HCT116 (cell line): ENCODE measurements around the gene FASN. TPM values are rescaled to one million over a fixed set of nuclear protein-coding genes. Genes with fewer than 3 reads are reported as not detected.

Experiments
- ATAC-seq: fragments of 200-7000 bp; cut with Tn5 transposase; 2 replicates; pipeline ENCODE4 v1.9.1; 2020; ENCODE audit warnings: mild to moderate bottlenecking, moderate library complexity
- BruUV-seq: library from RNA; stranded (reverse); fragments of 400-500 nt; replicated peaks from 2 replicates; lab custom pipeline; 2021; lab: Mats Ljungman, UMichigan
- CTCF ChIA-PET: fragments of 300-600 bp; sonication (Branson Sonifier 250); formaldehyde crosslinking; loops from one replicate; lab custom pipeline; 2021; ENCODE audit warnings: antibody characterized with exemption; lab: Charles Lee
- POLR2A ChIA-PET: fragments of 300-600, 350-600 bp; sonication (Branson Sonifier 250); formaldehyde crosslinking; loops from one replicate; lab custom pipeline; 2021; ENCODE audit warnings: antibody characterized with exemption; lab: Charles Lee
- RAD21 ChIA-PET, 2 experiments: fragments of 300-600 bp; sonication (Branson Sonifier 250); formaldehyde crosslinking; loops; one replicate each; lab custom pipeline; 2023; ENCODE audit warnings: low total read pairs in 2 of 2; ENCODE audit not compliant: uncharacterized antibody in 2 of 2, unreplicated experiment in 2 of 2, low non-redundant PET in 1 of 2; lab: Charles Lee
- DNase-seq: peaks from one replicate; pipeline ENCODE4 v3.0.0-alpha.2; 2010; ENCODE audit warnings: low read depth, low spot score
- H2AFZ ChIP-seq: fragments of 200-600 bp; shearing (Covaris generic), sonication (generic); 2 replicates; pipeline ENCODE4 v1.6.1; 2017; ENCODE audit warnings: low read depth, mixed run types, mixed read lengths, antibody characterized with exemption, low read length; ENCODE audit not compliant: poor library complexity, severe bottlenecking
- H3K27ac ChIP-seq: 2 replicates; pipeline ENCODE4 v1.5.1; 2012; ENCODE audit warnings: low read depth, low read length
- H3K27me3 ChIP-seq: fragments of 200-600 bp; sonication (generic); 2 replicates; pipeline ENCODE4 v1.6.1; 2016; ENCODE audit warnings: mixed run types, low read length, mixed read lengths; ENCODE audit not compliant: insufficient read depth
- H3K36me3 ChIP-seq, 2 experiments: fragments of 200-500 bp in 1 of 2; fragments of 200-600 bp in 1 of 2; sonication (Bioruptor generic) in 1 of 2; sonication (generic) in 1 of 2; 2 replicates each; pipeline versions ENCODE4 v1.5.1 to v1.6.1; 2014 to 2016; ENCODE audit warnings: low read length in 2 of 2, inconsistent platforms in 1 of 2, mixed read lengths in 1 of 2, mixed run types in 1 of 2; ENCODE audit not compliant: insufficient read depth in 2 of 2, control insufficient read depth in 1 of 2
- H3K4me1 ChIP-seq, 2 experiments: fragments of 200-600 bp in 1 of 2; sonication (generic) in 1 of 2; 2 replicates each; pipeline versions ENCODE4 v1.5.1 to v1.6.1; 2012 to 2017; ENCODE audit warnings: low read length in 2 of 2, inconsistent platforms in 1 of 2, mild to moderate bottlenecking in 1 of 2, mixed read lengths in 1 of 2, mixed run types in 1 of 2, moderate library complexity in 1 of 2; ENCODE audit not compliant: insufficient read depth in 2 of 2, control insufficient read depth in 1 of 2
- H3K4me2 ChIP-seq: fragments of 200-600 bp; sonication (generic); 2 replicates; pipeline ENCODE4 v1.6.1; 2017; ENCODE audit warnings: mixed run types, low read length, mixed read lengths
- H3K4me3 ChIP-seq, 2 experiments: fragments of 200-600 bp in 1 of 2; sonication (generic) in 1 of 2; replicated peaks in 1 of 2; 2 replicates each; pipeline ENCODE4 v1.5.1; 2011 to 2016; ENCODE audit warnings: low read length in 2 of 2, control low read depth in 1 of 2, low read depth in 1 of 2, mild to moderate bottlenecking in 1 of 2, mixed read lengths in 1 of 2, mixed run types in 1 of 2
- H3K79me2 ChIP-seq: fragments of 200-600 bp; sonication (generic); 2 replicates; pipeline ENCODE4 v1.6.1; 2017; ENCODE audit warnings: mild to moderate bottlenecking, mixed run types, low read length, moderate library complexity, mixed read lengths; ENCODE audit not compliant: insufficient read depth
- H3K9ac ChIP-seq: fragments of 200-600 bp; sonication (generic); 2 replicates; pipeline ENCODE4 v1.6.1; 2016; ENCODE audit warnings: low read length, mixed read lengths
- H3K9me2 ChIP-seq: fragments of 200-600 bp; sonication (generic), shearing (Covaris generic); 2 replicates; pipeline ENCODE4 v1.6.1; 2017; ENCODE audit warnings: mixed run types, mild to moderate bottlenecking, moderate library complexity; ENCODE audit not compliant: insufficient read depth
- H3K9me3 ChIP-seq, 2 experiments: fragments of 200-500 bp in 1 of 2; fragments of 200-600 bp in 1 of 2; sonication (Bioruptor generic) in 1 of 2; sonication (generic) in 1 of 2; 2 replicates each; pipeline ENCODE4 v1.6.1; 2014 to 2017; ENCODE audit warnings: low read length in 2 of 2, mixed read lengths in 2 of 2, inconsistent platforms in 1 of 2, low read depth in 1 of 2, mild to moderate bottlenecking in 1 of 2, mixed run types in 1 of 2, moderate library complexity in 1 of 2; ENCODE audit not compliant: control insufficient read depth in 1 of 2, insufficient read depth in 1 of 2
- H4K20me1 ChIP-seq: fragments of 200-600 bp; sonication (generic), shearing (Covaris generic); 2 replicates; pipeline ENCODE4 v1.6.1; 2017; ENCODE audit warnings: mixed run types, mild to moderate bottlenecking, moderate library complexity; ENCODE audit not compliant: insufficient read depth
- ATF3 ChIP-seq: IDR thresholded peaks from 2 replicates; pipeline ENCODE4 v1.6.1; 2012
- CTCF ChIP-seq, 3 experiments: fragments of 200-600 bp in 1 of 3; sonication (generic) in 1 of 3; IDR thresholded peaks in 2 of 3; conservative IDR thresholded peaks in 1 of 3; 2 replicates each; pipeline ENCODE4 v1.5.1; 2012 to 2017; ENCODE audit warnings: low read depth in 2 of 3, low read length in 2 of 3, antibody characterized with exemption in 1 of 3, borderline replicate concordance in 1 of 3, control low read depth in 1 of 3, mild to moderate bottlenecking in 1 of 3, mixed read lengths in 1 of 3, mixed run types in 1 of 3, moderate library complexity in 1 of 3; ENCODE audit not compliant: insufficient read depth in 1 of 3
- EGR1 ChIP-seq: IDR thresholded peaks from 2 replicates; pipeline ENCODE4 v1.6.1; 2012; ENCODE audit warnings: low read depth
- EZH2phosphoT487 ChIP-seq: fragments of 200-600 bp; IDR thresholded peaks from 2 replicates; pipeline ENCODE4 v1.6.1; 2018; ENCODE audit warnings: antibody characterized with exemption, borderline replicate concordance
- FOSL1 ChIP-seq: IDR thresholded peaks from 2 replicates; pipeline ENCODE4 v1.6.1; 2012; ENCODE audit warnings: low read depth
- JUND ChIP-seq: IDR thresholded peaks from 2 replicates; pipeline ENCODE4 v1.6.1; 2012
- MAX ChIP-seq: IDR thresholded peaks from 2 replicates; pipeline ENCODE4 v1.6.1; 2012
- POLR2A ChIP-seq: IDR thresholded peaks from 2 replicates; pipeline ENCODE4 v1.7.0; 2011; ENCODE audit warnings: borderline replicate concordance; ENCODE audit not compliant: insufficient read depth, insufficient read length; ENCODE audit errors: extremely low read depth
- SRF ChIP-seq: IDR thresholded peaks from 2 replicates; pipeline ENCODE4 v1.6.1; 2012; ENCODE audit warnings: low read depth
- TCF7L2 ChIP-seq: IDR thresholded peaks from 2 replicates; pipeline ENCODE4 v1.7.0; 2011; ENCODE audit warnings: borderline replicate concordance, inconsistent platforms; ENCODE audit not compliant: insufficient read depth, insufficient read length; ENCODE audit errors: extremely low read depth
- ZBTB33 ChIP-seq: IDR thresholded peaks from 2 replicates; pipeline ENCODE4 v1.6.1; 2011; ENCODE audit warnings: mild to moderate bottlenecking, low read length, moderate library complexity; ENCODE audit not compliant: insufficient replicate concordance; ENCODE audit errors: extremely low read depth
- intact Hi-C: fragments of 100-400 bp; cut with micrococcal nuclease; formaldehyde crosslinking; loops from 2 replicates; pipeline ENCODE4 v1.10.0; 2022
- total RNA-seq: library from RNA; stranded (reverse); gene quantifications from one replicate; pipeline ENCODE4 v1.2.1, GENCODE V29; 2021; ENCODE audit not compliant: unreplicated experiment

The FASN gene
- total RNA-seq, 1 experiment from 2014 or later = 754 TPM

- no peak overlapping the region; the same call in 1 of the 2 replicates for H3K27ac ChIP-seq
- H3K79me2 ChIP-seq = peaks cover 36% of the 10 kb centered on the region
- H3K9ac ChIP-seq = no peak overlapping the region
- no peaks in the 10 kb centered on the region for H4K20me1 ChIP-seq
- ChIA-PET POLR2A (no interaction called here), CTCF (no interaction called here), RAD21 (interaction anchor here in 1 of 2 experiments (0.7 kb wide), 1 partner anchor 27 kb away, joined by 3 read pairs; no protein-coding TSS in a partner anchor)
- peaks cover 13 to 24% of the 10 kb centered on the region in 2 experiments; a peak in 3 of 4 replicates for H3K4me1 ChIP-seq
- peaks cover 7 to 19% of the 10 kb centered on the region in 2 experiments; a peak in 2 of 4 replicates for H3K36me3 ChIP-seq
- no peak overlapping the region for H3K4me2 ChIP-seq
- H2AFZ ChIP-seq = no peak overlapping the region
- DNase-seq (no peak), ATAC-seq (no peak)
- intact Hi-C loops = no loop called here
- no peaks in the 10 kb centered on the region for H3K9me3 ChIP-seq
- no peak overlapping the region for H3K4me3 ChIP-seq
- no peaks in the 10 kb centered on the region for H3K9me2 ChIP-seq
- no TSS peak for BruUV-seq
- no peaks in the 10 kb centered on the region for H3K27me3 ChIP-seq
- TF ChIP-seq TCF7L2 = no peak
- TF ChIP-seq SRF = no peak
- TF ChIP-seq JUND = no peak
Observed at GRCh38 chr17:82049106-82049505, 48.9 kb downstream of the FASN start.

GRCh38 chr17:82048571-82048971 lies 49.5 kb downstream of the FASN start:
- no peak overlapping the region for H3K27ac ChIP-seq
- H4K20me1 ChIP-seq = no peaks in the 10 kb centered on the region
- no peaks in the 10 kb centered on the region for H3K9me3 ChIP-seq
- peaks cover 30% of the 10 kb centered on the region for H3K79me2 ChIP-seq
- H3K4me1 ChIP-seq = peaks cover 13 to 20% of the 10 kb centered on the region in 2 experiments; a peak in 3 of 4 replicates
- no peak overlapping the region for H3K4me2 ChIP-seq
- no peaks in the 10 kb centered on the region for H3K9me2 ChIP-seq
- ChIA-PET RAD21 (interaction anchor here in 1 of 2 experiments (0.7 kb wide), 1 partner anchor 27 kb away, joined by 3 read pairs; no protein-coding TSS in a partner anchor), POLR2A (no interaction called here), CTCF (no interaction called here)
- peaks cover 7 to 19% of the 10 kb centered on the region in 2 experiments; a peak in 2 of 4 replicates for H3K36me3 ChIP-seq
- no TSS peak for BruUV-seq
- no peak overlapping the region for H2AFZ ChIP-seq
- H3K9ac ChIP-seq = no peak overlapping the region
- ATAC-seq (no peak), DNase-seq (no peak)
- H3K27me3 ChIP-seq = no peaks in the 10 kb centered on the region
- H3K4me3 ChIP-seq = no peak overlapping the region
- intact Hi-C loops = no loop called here
- TF ChIP-seq ZBTB33 = no peak
- no peak for TF ChIP-seq CTCF (IDR thresholded peaks at IDR 0.05 in 2 of 3, conservative IDR thresholded peaks at IDR 0.05 in 1 of 3; ENCODE audit: borderline replicate concordance in 1 of 3, insufficient read depth in 1 of 3, low read depth in 2 of 3, low read length in 2 of 3)
- no peak for TF ChIP-seq POLR2A
- no peak for TF ChIP-seq EZH2phosphoT487
- TF ChIP-seq FOSL1 = no peak
- no peak for TF ChIP-seq EGR1
- no peak for TF ChIP-seq ATF3
- no peak for TF ChIP-seq MAX
